ENCODE measurements around the gene WIF1.

Gene WIF1

GRCh38 chr12:65022421-65022820 is 98.7 kb downstream of the WIF1 start:
- no peak for DNase-seq (ENCODE audit: low read depth)

GRCh38 chr12:65019696-65020234 is 101.3 kb downstream of the WIF1 start:
- DNase-seq (ENCODE audit: low read depth), result no peak

- DNase-seq (ENCODE audit: low read depth), result peak; percentile 19
Measured at GRCh38 chr12:65016881-65017650, 104.0 kb downstream of the WIF1 start.

GRCh38 chr12:65015850-65016249 is 105.3 kb downstream of the WIF1 start:
- DNase-seq (ENCODE audit: low read depth), result no peak

- no peak for DNase-seq (ENCODE audit: low read depth)
Measured at GRCh38 chr12:65014504-65015271, 106.4 kb downstream of the WIF1 start.

GRCh38 chr12:65010437-65010836 is 110.7 kb downstream of the WIF1 start:
- DNase-seq (ENCODE audit: low read depth), result no peak

GRCh38 chr12:65005716-65006115 is 115.4 kb downstream of the WIF1 start:
- no peak for DNase-seq (ENCODE audit: low read depth)

GRCh38 chr12:65004270-65004669 is 116.8 kb downstream of the WIF1 start:
- DNase-seq (ENCODE audit: low read depth), result peak; percentile 82
